Right ventricle myocardium inferior (tissue), 1 donor: ENCODE results near the gene PKD1L1. TPM values are rescaled to one million over a fixed set of nuclear protein-coding genes. Genes with fewer than 3 reads are reported as not detected.

Source experiments
- ATAC-seq: fragments of 200-7000 bp; cut with Tn5 transposase; one replicate; pipeline ENCODE4 v1.9.1; 2020; ENCODE audit warnings: mild to moderate bottlenecking, moderate library complexity
- DNase-seq: peaks from one replicate; pipeline ENCODE4 v3.0.0; 2021; ENCODE audit errors: missing footprints
- intact Hi-C: fragments of 100-400 bp; cut with DNase I; formaldehyde crosslinking; loops from one replicate; pipeline ENCODE4 v1.11.0; 2022
- total RNA-seq: library from RNA; stranded (reverse); fragmentation: NEBNext Ultra II Directional; extraction: Animal tissue kit (Norgen Biotek cat#: 25700); gene quantifications from one replicate; pipeline ENCODE4 v1.2.1, GENCODE V29; 2021
- donor health status: DM: no; HTN: yes; CAD: no; lungs with severe emphysema.

Gene PKD1L1
- total RNA-seq, 1 donor from 2014 or later, result 1.3 TPM

GRCh38 chr7:47839381-47839780, 108.9 kb downstream of the PKD1L1 start:
- intact Hi-C loops, result no loop called here
- DNase-seq (no peak), ATAC-seq (no peak)

- ATAC-seq (no peak), DNase-seq (no peak)
- intact Hi-C loops, result no loop called here
Measured at GRCh38 chr7:47837826-47838225, 110.4 kb downstream of the PKD1L1 start.

GRCh38 chr7:47836503-47837202, 111.6 kb downstream of the PKD1L1 start:
- intact Hi-C loops, result no loop called here
- ATAC-seq (peak; percentile 63), DNase-seq (no peak)

GRCh38 chr7:47836080-47836479, 112.2 kb downstream of the PKD1L1 start:
- DNase-seq (no peak), ATAC-seq (no peak)
- intact Hi-C loops, result no loop called here

GRCh38 chr7:47833211-47833610, 115.1 kb downstream of the PKD1L1 start:
- no peak for DNase-seq
- intact Hi-C loops, result no loop called here

GRCh38 chr7:47832105-47832715, 116.1 kb downstream of the PKD1L1 start:
- ATAC-seq, result no peak
- intact Hi-C loops, result no loop called here
- DNase-seq, result no peak

More at GRCh38 chr7:47833211-47833610, 115.1 kb downstream of the PKD1L1 start:
- no peak for ATAC-seq

GRCh38 chr7:47830015-47830414, 118.3 kb downstream of the PKD1L1 start:
- DNase-seq, result no peak
- intact Hi-C loops, result no loop called here
- no peak for ATAC-seq

GRCh38 chr7:47827871-47828270, 120.4 kb downstream of the PKD1L1 start:
- no peak for DNase-seq
- intact Hi-C loops, result no loop called here
- no peak for ATAC-seq

GRCh38 chr7:47827351-47827756, 120.9 kb downstream of the PKD1L1 start:
- peak; percentile 51 for ATAC-seq
- intact Hi-C loops, result no loop called here
- no peak for DNase-seq

- ATAC-seq (no peak), DNase-seq (no peak)
- intact Hi-C loops, result no loop called here
Measured at GRCh38 chr7:47826754-47827153, 121.5 kb downstream of the PKD1L1 start.

GRCh38 chr7:47819607-47819920, 128.7 kb downstream of the PKD1L1 start:
- intact Hi-C loops, result loop anchor here (10.0 kb wide), 1 partner anchor 245 kb away; no protein-coding TSS in a partner anchor
- no peak for ATAC-seq
- DNase-seq, result no peak

- intact Hi-C loops, result loop anchor here (10.0 kb wide), 1 partner anchor 244 kb away; no protein-coding TSS in a partner anchor
- DNase-seq (no peak), ATAC-seq (peak; percentile 73)
Measured at GRCh38 chr7:47818796-47819606, 129.3 kb downstream of the PKD1L1 start.

- ATAC-seq (no peak), DNase-seq (no peak)
- intact Hi-C loops, result loop anchor here (10.0 kb wide), 1 partner anchor 243 kb away; no protein-coding TSS in a partner anchor
Measured at GRCh38 chr7:47817917-47818316, 130.3 kb downstream of the PKD1L1 start.

GRCh38 chr7:47816647-47817046, 131.6 kb downstream of the PKD1L1 start:
- DNase-seq (no peak), ATAC-seq (no peak)
- intact Hi-C loops, result loop anchor here (10.0 kb wide), 1 partner anchor 242 kb away; no protein-coding TSS in a partner anchor

GRCh38 chr7:47815867-47816266, 132.4 kb downstream of the PKD1L1 start:
- intact Hi-C loops, result loop anchor here (10.0 kb wide), 1 partner anchor 241 kb away; no protein-coding TSS in a partner anchor
- ATAC-seq, result no peak
- DNase-seq, result no peak

GRCh38 chr7:47814905-47815613, 133.2 kb downstream of the PKD1L1 start:
- ATAC-seq (no peak), DNase-seq (no peak)
- intact Hi-C loops, result loop anchor here (10.0 kb wide), 1 partner anchor 240 kb away; no protein-coding TSS in a partner anchor

- DNase-seq (no peak), ATAC-seq (peak; percentile 50)
- intact Hi-C loops, result loop anchor here (10.0 kb wide), 1 partner anchor 239 kb away; no protein-coding TSS in a partner anchor
Measured at GRCh38 chr7:47813620-47814260, 134.5 kb downstream of the PKD1L1 start.

- ATAC-seq, result no peak
- DNase-seq, result no peak
- intact Hi-C loops, result loop anchor here (10.0 kb wide), 1 partner anchor 238 kb away; no protein-coding TSS in a partner anchor
Measured at GRCh38 chr7:47812429-47813136, 135.7 kb downstream of the PKD1L1 start.
